Type B pancreatic cell (in vitro differentiated cells): ENCODE measurements around the gene IER3. TPM values are rescaled to one million over a fixed set of nuclear protein-coding genes. Genes with fewer than 3 reads are reported as not detected.

Experiments
- total RNA-seq: library from RNA; stranded (reverse); gene quantifications from 2 replicates; pipeline ENCODE4 v1.2.1, GENCODE V29; 2021; ENCODE audit warnings: low replicate concordance

Gene IER3
- total RNA-seq, 1 donor from 2014 or later, result 24.3 TPM

Other genes starting within 250 kb of the IER3 start
- 59.3 and 67.1 TPM in 2 replicates for gene GNL1, start 188.1 kb downstream of the IER3 start, total RNA-seq
- gene PRR3, start 187.3 kb downstream of the IER3 start, total RNA-seq, result 10.7 and 32.5 TPM in 2 replicates
- gene ABCF1, start 173.1 kb downstream of the IER3 start, total RNA-seq, result 64.2 and 69.2 TPM in 2 replicates
- gene PPP1R10, start 127.3 kb downstream of the IER3 start, total RNA-seq, result 84.3 and 116 TPM in 2 replicates
- gene MRPS18B, start 126.7 kb downstream of the IER3 start, total RNA-seq, result 39.8 and 45.3 TPM in 2 replicates
- gene ATAT1, start 117.7 kb downstream of the IER3 start, total RNA-seq, result 23.1 and 47.0 TPM in 2 replicates
- 16.0 and 27.1 TPM in 2 replicates for gene C6orf136, start 97.4 kb downstream of the IER3 start, total RNA-seq
- 29.0 and 29.6 TPM in 2 replicates for gene DHX16, start 71.5 kb downstream of the IER3 start, total RNA-seq
- 16.8 and 33.1 TPM in 2 replicates for gene PPP1R18, start 57.9 kb downstream of the IER3 start, total RNA-seq
- gene NRM, start 53.6 kb downstream of the IER3 start, total RNA-seq, result 21.8 and 48.9 TPM in 2 replicates
- gene MDC1, start 27.3 kb downstream of the IER3 start, total RNA-seq, result 30.1 and 71.3 TPM in 2 replicates
- 560 and 1,225 TPM in 2 replicates for gene TUBB, start 24.2 kb downstream of the IER3 start, total RNA-seq
- gene FLOT1, start 1.9 kb downstream of the IER3 start, total RNA-seq, result 72.9 and 94.8 TPM in 2 replicates
- 197 and 315 TPM in 2 replicates for gene DDR1, start 140.0 kb upstream of the IER3 start, total RNA-seq
- gene GTF2H4, start 163.7 kb upstream of the IER3 start, total RNA-seq, result 40.8 and 78.7 TPM in 2 replicates
- 43.8 and 79.4 TPM in 2 replicates for gene VARS2, start 169.7 kb upstream of the IER3 start, total RNA-seq
- 2.7 and 3.6 TPM in 2 replicates for gene SFTA2, start 187.6 kb upstream of the IER3 start, total RNA-seq
- 0.31 and 3.5 TPM in 2 replicates for gene MUCL3, start 196.4 kb upstream of the IER3 start, total RNA-seq
- 0.43 and 0.65 TPM in 2 replicates for gene MUC21, start 239.2 kb upstream of the IER3 start, total RNA-seq